GM18873 (cell line): ENCODE data around the gene EBF3.

Experiments
- ATAC-seq: cut with Tn5 transposase; IDR thresholded peaks from one replicate; pipeline ENCODE4 v1.9.1; 2021; ENCODE audit warnings: mild to moderate bottlenecking, moderate library complexity, moderate number of reproducible peaks; ENCODE audit not compliant: unreplicated experiment, low FRiP score

Gene EBF3

DNA sequence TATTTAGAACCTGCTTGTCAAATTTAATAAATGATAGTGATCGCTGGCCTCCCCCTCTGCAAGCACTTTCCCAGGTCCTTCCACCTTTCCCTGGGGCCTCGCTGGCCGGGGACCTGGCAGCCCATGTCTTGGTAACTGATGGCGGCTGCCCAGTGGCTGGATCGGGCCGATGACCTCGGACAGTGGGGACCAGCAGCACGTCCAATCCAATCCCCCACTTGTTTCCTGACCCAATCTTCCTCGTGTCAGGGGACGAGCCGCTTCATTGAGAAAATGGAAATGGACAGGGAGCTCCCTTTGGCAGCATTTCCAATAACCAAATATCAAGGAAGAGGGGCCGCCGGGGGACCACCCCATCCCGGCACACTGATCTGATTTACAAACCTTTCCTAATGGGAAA, 17.2 kb downstream of the EBF3 start:
- no peak for ATAC-seq

GRCh38 chr10:129945941-129946760, 17.9 kb downstream of the EBF3 start:
- ATAC-seq = no peak

DNA sequence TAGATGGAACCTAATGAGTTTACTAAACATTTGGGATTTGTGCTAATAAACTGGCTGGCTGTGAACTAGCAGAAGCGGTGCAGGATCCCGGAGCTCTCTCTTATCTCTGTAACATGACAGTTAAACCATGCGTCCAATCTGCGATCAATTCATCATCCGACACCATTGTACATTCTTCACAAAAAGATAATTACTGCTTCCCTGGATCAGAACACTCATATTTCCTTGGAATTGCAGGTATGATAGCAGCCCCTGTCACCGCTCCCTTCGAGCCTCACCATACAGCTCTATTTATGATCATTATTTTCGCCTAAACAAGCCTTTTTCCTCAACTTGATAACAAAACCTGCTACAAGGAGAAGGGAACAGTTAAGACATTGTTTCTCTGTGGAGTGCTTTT, 18.5 kb downstream of the EBF3 start:
- ATAC-seq = no peak

DNA sequence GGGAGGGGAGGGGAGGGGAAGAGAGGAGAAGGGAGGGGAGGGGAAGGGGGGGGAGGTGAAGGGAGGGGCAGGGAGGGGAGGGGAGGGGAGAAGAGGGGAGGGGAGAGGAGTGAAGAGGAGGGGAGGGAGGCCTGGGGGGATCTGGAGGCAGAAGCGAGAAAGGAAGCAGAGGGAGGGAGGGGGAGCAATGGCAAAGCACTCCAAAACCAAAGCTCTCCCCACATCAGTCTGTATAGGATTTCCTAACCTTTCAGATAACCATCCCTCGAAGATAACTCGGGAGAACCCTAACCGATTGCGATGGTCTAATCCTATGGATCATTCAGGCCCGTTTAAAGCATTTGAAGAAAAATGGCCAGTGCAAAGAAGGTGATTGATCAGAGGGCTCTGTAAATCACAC, 19.0 kb downstream of the EBF3 start:
- no peak for ATAC-seq

DNA sequence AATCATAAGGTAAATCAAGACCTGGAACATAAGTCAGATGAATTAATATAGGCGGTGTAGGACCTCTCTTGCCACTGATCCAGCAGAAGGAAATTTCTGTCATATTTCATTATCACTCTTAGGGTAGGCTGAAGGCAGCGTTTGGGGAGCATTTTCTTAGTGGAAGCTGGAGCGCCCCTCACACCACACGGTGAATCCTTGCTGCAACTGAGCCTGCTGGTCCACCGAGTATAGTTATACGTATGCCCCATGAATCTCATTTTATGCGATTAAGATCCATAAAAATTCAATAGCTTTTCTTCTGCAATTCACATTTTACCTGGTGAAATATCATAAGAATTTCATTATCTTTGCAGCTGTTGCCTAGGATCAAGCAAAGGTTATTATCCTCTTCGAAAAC, 19.6 kb downstream of the EBF3 start:
- no peak for ATAC-seq

DNA sequence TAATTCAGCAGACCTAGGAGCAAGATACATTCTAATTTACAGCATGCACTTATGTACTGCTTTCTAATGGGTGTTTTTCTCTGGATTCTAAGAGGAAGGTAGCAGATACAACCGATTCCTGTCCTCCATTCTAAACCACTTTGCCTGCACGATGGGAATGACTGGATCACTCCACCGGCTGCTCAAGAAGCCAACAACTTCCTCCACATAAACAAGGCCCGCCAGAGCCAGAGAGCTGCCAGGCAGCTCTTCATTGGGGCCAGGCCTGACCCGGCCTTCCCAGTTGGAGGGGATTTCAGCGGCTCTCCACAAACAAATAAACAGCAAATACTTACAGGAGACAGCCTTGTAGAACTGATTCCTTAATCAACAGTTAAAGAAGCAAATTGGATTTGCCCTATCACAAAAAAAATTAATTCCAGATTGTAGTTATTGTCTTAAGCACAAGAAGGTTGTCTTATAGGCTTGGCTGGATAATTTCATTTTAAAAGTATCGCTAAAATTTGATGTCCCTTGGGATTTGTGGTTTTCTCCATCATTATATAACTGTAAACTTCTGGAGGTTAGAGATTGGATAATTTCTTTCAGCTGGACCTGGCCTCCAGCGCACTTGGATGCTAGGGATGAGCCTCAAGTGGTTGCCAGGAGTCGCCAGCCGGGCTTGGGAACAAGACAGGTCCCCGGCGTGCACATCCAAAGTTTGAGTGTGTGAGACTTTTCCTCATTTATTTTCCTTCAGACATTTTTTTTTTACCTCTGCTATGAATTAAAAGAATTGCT, 20.9 kb downstream of the EBF3 start:
- ATAC-seq = no peak

DNA sequence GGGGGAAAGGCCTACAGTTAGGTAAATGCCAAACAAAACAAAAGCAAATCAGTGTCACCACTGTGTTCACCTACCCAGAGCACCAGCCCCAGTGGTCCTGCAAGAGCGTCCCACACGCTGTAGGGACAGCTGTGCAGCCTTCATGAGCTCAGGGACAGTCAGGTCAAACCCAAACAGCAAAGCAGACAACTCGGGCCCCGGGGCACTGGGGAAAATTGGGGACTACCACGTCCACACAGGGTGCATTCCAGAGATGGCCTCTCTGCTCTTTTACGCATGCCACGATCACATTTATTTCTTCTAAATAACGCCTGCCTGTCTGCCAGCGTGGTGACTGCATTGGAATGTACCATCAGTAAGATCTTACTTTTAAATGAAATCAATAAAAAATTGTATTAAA, 21.7 kb downstream of the EBF3 start:
- ATAC-seq = no peak

DNA sequence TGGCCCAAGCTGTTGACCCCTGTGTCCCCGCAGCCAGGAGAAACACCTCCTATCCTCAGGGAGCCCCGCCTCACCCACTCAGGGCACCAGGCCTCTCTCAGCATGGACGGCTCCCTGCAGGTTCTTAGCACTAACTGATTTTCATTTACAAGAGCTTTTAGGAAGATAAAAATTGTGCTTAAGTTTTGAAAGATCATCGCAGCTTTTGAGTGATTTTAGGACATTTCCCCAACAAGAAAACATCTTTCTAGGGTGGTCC, 22.1 kb downstream of the EBF3 start:
- no peak for ATAC-seq

- ATAC-seq = no peak
These were observed 22.7 kb downstream of the EBF3 start for GRCh38 chr10:129941199-129942018.

DNA sequence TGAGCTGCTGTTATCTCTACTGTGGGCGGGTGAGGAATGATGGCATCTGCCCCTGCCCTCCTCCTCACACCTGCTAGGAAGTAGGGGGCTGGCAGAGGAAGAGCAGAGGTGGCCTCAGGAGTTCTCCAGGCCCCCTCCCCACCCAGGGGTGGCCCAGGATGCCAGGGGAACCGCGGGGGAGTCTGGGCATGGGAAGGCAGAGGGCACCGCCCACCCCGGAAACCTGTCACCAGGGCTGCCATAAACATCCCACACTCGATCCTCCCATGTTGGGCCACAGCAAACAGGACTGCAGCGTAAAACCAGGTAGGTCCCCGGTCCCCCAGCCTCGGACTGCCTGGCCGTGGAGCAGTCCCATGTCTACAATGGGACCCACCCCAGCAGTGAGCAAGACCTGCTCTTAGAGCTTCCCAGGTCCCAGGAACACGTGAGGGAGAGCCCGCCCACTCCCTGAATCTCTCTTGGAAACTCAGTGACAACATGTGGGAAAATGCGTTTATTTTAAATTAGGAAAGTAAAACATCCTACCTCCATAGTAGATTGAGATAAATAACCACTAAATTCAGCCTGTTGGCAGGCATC, 23.4 kb downstream of the EBF3 start:
- ATAC-seq = no peak

DNA sequence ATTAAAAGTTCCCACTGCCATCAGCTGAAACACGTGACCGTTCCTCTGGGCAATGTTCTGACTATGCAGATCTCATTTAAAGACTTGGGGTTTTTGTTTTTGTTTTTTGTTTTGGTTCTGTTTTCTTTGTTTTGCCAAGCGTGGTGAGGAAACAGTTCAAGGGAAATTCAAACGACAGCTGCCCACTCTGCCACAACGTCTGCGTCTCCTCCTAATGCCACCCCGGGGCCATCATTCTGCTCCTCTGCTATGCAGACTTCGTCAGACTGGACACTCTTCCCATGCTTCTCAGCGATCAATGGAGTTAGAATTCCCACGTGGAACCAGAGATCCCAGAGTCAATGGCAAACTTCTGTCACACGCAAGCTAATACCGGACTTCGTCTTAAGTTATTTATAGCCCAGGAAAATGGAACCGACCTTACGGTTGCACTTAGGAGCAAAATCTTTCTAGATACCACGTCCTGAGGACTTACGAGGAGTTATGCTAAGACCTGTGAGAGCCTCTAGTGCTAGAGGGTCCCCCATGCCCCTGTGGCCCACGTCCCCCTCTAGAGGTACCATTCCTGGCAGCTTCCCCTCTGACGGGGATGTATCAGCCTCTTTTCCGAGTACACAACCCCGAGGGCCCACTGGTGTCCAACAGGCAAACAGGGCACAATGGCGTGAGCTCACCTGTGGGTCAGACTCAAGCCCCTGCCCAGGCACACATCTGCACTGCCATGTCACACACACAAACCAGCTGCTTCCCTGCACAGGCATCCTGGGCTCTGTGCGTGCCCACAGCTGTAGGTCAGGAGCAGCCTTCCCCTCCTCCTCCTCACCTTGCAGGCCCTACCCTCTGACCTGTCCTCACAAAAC, 24.4 kb downstream of the EBF3 start:
- no peak for ATAC-seq

GRCh38 chr10:129938460-129938859, 25.6 kb downstream of the EBF3 start:
- ATAC-seq = no peak

GRCh38 chr10:129937351-129937751, 26.7 kb downstream of the EBF3 start:
- no peak for ATAC-seq

- ATAC-seq = no peak
These were observed 27.2 kb downstream of the EBF3 start for GRCh38 chr10:129936923-129937300.

DNA sequence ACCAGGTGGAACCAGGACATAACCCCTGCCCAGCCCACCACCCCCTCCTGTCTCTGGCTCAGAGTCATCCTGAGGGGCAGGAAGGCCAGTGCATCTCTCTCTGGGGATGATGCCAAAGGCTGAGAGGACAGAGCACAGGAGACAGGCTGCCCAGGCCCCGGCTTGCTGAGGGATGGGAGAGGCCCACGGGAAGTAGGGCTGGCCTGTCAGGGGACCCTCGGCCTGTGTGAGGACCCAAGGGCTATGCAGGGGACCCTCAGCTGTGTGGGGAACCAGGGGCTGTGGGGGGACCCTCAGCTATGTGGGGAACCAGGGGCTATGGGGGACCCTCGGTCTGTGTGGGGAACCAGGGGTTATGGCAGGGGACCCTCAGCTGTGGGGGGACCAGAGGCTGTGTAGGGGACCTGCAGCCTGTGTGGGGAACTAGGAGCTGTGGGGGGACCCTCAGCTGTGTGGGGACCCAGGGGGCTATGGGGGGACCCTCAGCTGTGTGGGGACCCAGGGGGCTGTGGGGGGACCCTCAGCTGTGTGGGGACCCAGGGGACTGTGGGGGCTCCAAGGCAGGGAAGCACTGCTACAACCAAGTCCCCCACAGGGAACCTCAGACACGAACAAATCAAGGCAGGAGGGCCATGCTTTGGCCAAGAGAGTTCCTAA, 27.7 kb downstream of the EBF3 start:
- no peak for ATAC-seq

GRCh38 chr10:129935867-129936152, 28.3 kb downstream of the EBF3 start:
- ATAC-seq = no peak

- ATAC-seq = no peak
These were observed 28.8 kb downstream of the EBF3 start for GRCh38 chr10:129935102-129935866.

GRCh38 chr10:129934196-129934925, 29.7 kb downstream of the EBF3 start:
- no peak for ATAC-seq
